Muscle of arm (tissue), 12 donors: ENCODE results near the gene PLXNA4. TPM values are rescaled to one million over a fixed set of nuclear protein-coding genes. Genes with fewer than 3 reads are reported as not detected.

Experiments used
- DNase-seq: peaks from one replicate; pipeline ENCODE4 v3.0.0-alpha.2; 2013
- polyA plus RNA-seq, 12 donors: library from polyadenylated mRNA; unstranded; fragments of 120-200 nt; gene quantifications; one replicate each; pipeline ENCODE4 v1.2.1, GENCODE V29; 2013; ENCODE audit not compliant: insufficient read length in 12 of 12

PLXNA4 gene
- polyA plus RNA-seq, 12 donors: 1.8 to 8.4 (median 4.5) TPM; not detected in 1

DNA sequence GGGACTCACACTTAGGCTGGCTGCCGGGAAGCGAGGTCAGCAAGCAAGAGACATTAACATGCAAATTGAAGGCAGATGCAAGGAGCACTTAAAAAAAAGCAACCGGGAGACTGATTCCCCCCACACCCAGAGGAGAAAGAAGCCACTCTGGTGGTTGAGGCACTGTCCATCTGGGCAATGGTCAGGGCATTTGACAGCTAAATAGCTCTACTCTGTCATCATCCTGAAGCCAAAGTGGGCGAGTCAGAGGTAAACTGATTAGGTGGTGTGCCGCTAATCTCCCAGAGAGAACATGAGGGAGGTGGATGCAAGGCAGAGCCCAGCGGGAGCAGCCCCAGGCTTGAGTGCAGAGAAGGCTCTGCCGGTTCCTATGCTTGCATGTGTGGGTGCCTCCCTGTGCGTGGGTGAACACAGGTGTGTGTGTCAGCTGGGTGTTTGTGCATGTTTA, 100.6 kb downstream of the PLXNA4 start:
- no peak for DNase-seq

GRCh38 chr7:132475037-132475668, 101.1 kb downstream of the PLXNA4 start:
- DNase-seq: no peak

- peak; percentile 65 for DNase-seq
Measured at GRCh38 chr7:132472463-132473120, 103.7 kb downstream of the PLXNA4 start.

DNA sequence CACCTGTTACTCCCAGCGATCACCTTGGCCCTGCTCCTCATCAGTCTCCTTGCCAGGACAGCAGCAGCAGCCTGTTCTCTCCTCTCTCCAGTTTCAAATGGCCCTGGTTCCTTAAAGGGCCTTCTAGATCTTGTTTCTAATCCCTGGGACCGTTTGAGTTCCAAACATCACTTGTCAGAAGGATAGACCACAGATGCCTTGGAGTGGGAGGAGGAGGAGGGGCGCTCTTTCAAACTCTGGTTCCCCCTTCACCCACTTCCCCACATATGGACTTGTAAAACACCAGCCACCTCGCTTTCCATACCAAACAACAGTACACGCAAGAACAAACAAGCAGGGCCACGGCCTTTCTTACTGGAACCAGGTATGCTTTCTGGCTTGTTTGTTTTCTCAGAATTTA, 104.8 kb downstream of the PLXNA4 start:
- no peak for DNase-seq

DNA sequence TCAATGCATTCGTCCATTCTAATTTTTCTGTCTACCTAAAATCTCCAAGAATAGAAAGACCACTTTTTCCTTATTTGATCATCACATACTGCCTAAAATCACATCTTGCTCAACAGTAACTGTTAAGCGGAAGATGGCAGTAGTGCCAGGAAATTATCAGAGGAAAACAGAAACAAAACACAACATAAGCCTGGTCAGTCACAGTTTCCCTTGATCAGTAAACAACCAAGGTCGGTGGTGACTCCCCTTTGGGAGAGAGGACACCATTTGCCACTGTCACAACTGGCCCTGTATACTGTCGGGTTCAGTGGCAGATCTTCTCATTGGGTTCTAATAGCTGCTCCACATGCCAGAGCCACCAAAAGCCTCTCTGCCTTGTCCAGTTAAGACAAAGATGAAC, 106.6 kb downstream of the PLXNA4 start:
- no peak for DNase-seq

DNA sequence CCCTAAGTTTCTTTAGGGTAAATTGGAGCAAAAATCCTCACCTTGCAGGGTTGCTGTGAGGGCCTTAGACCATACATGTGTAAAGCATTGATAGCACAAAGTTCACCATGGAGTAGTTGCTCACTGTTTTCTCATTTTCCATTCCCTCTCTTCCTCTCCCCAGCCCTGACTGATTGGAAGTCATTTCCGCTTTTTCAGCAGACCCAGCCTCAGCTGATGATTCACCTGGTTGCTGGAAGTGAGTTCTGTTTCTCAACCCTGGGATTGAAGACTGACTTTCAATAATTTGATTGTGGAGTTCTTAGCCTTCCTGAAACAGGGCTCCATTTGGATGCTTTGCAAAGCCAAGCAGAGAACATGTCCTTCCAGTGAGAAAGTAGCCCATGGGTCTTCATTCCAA, 107.0 kb downstream of the PLXNA4 start:
- DNase-seq: no peak

DNA sequence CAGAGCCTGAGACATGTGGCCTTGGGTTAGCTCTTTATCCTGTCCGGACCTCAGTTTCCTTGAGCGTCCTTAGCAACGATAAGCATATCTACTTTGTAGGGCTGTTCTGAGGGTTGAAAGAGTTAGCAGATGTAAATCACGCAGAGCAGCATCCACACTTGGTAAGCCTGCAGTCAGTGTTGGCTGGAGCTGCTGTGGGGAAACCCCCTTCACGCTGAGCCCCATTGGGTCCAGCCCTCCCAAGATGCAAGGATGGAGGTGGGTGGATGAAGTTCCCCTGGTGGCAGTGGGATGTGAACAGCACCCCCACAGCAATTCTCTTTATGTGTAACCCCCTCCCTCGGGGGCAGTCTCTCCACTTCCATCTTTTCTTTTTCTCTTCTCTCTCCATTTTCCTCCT, 109.9 kb downstream of the PLXNA4 start:
- DNase-seq: no peak

GRCh38 chr7:132465516-132465915, 110.8 kb downstream of the PLXNA4 start:
- no peak for DNase-seq

DNA sequence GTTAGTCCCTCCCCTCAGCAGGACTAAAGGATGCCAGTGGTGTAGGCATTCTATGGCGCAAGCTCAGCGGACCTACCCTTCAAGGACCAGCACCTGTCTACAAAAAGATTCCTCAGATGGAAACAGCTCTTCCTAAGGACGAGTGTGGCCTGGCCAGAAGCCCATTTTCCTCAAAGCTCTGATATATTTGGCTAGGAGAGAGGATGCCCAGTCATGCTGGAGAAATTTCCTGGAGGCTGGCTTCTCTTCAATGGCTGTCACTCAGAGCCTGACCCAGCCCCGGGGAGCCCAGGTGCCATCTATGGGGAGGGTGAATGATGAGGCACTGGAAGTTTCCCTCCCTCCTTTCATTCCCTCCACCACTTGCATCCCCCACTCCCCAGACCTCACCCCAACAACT, 111.5 kb downstream of the PLXNA4 start:
- DNase-seq: no peak

GRCh38 chr7:132463922-132464321, 112.3 kb downstream of the PLXNA4 start:
- DNase-seq: no peak

GRCh38 chr7:132462478-132462877, 113.8 kb downstream of the PLXNA4 start:
- DNase-seq: no peak

GRCh38 chr7:132461032-132461592, 115.2 kb downstream of the PLXNA4 start:
- no peak for DNase-seq

- DNase-seq: no peak
Measured at GRCh38 chr7:132458729-132459128, 117.5 kb downstream of the PLXNA4 start.

GRCh38 chr7:132457658-132458057, 118.6 kb downstream of the PLXNA4 start:
- DNase-seq: no peak

DNA sequence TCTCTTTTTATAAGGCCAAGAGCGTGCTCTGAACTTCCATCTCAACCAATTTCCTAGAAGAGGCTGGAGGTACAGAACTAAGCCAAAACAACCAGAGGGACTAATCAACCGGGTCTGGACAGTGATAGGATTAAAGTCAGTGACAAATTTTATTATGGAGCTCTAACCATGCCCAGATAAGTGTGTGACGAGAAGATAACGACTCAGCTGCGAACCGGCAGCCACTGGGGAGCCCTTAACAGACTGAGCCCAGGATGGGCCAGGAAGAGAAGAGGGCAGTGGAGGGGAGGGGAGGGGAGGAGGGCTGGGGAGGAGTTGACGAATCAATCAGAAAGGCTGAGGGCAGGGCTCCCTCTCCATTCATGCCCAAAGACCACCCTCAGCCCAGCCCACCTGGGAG, 119.9 kb downstream of the PLXNA4 start:
- DNase-seq: no peak

- DNase-seq: no peak
Measured at GRCh38 chr7:132455378-132455777, 120.9 kb downstream of the PLXNA4 start.

GRCh38 chr7:132453826-132454225, 122.4 kb downstream of the PLXNA4 start:
- DNase-seq: no peak

- DNase-seq: no peak
Measured at GRCh38 chr7:132451161-132451560, 125.1 kb downstream of the PLXNA4 start.

GRCh38 chr7:132450696-132451095, 125.6 kb downstream of the PLXNA4 start:
- no peak for DNase-seq

DNA sequence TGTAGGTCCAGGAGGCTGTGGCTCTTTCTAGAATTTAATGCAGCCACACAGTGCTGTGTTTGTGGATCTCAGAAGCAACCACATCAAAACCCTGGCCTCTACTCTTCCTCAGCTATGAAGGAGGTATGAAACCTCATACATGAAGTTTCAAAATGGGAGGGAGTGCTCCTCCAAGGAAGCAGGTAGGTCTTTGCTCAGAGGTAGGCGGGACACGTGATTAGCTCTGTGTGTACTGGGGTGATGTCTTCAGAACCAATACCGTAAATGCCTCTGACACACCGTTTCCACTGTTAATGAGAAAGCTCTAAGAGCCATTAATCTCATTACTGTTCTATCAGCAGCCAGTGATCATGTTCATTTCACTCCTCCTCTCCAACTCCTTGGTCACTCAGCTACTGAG, 126.1 kb downstream of the PLXNA4 start:
- no peak for DNase-seq

DNA sequence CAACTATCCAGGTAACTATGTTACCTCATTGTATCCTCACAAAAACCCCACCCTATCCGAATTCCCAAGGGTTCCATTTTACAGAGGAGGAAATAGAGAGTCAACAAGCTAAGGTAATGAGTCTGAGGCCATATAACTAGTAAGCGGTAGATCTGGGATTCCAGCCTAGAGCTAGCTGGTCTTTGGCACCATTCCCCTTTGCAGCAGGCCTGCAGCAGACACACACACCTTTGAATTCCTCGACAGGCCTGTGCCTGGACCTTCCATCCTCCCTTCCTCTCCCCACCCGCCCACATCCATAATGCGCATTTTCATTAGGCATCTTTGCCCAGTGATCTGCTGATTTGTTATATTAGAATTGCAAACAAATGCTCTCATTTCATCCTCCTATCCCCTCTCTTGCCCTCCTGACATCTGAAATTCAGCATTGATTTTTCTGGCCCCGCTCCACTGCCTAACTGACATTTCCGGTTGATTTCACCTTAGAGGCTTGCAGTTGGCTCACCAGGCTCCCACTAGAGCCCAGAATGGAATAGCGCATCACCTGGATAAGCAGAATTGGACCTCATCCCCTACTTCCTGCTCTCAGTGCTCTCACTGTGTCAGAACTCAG, 129.5 kb downstream of the PLXNA4 start:
- no peak for DNase-seq

- DNase-seq: no peak
Measured at GRCh38 chr7:132446260-132446659, 130.0 kb downstream of the PLXNA4 start.
